Large intestine (tissue), 12 donors: ENCODE data around the gene LPA. TPM values are rescaled to one million over a fixed set of nuclear protein-coding genes. Genes with fewer than 3 reads are reported as not detected.
A peak's percentile ranks its signal among the peaks of the same experiment; 100 is the strongest.
"Not testable (repeated sequence)": the region's sequence is repeated elsewhere in the genome, so short reads cannot be mapped to it uniquely, and the experiment has no call there.

ENCODE experiments used
- DNase-seq, 2 donors: peaks; one replicate each; pipeline versions ENCODE4 v3.0.0 to v3.0.0-alpha.2; 2013
- H3K27ac ChIP-seq: one replicate; pipeline ENCODE4 v1.5.1; 2013; ENCODE audit warnings: low read length
- H3K27me3 ChIP-seq: 2 replicates; pipeline ENCODE4 v1.6.1; 2013; ENCODE audit warnings: low read length; ENCODE audit not compliant: control insufficient read depth, insufficient read depth
- H3K36me3 ChIP-seq: 2 replicates; pipeline ENCODE4 v1.6.1; 2013; ENCODE audit warnings: low read length; ENCODE audit not compliant: control insufficient read depth, insufficient read depth
- H3K4me1 ChIP-seq: one replicate; pipeline ENCODE4 v1.6.1; 2013; ENCODE audit warnings: low read length; ENCODE audit not compliant: control insufficient read depth, insufficient read depth
- H3K4me3 ChIP-seq: one replicate; pipeline ENCODE4 v1.5.1; 2013; ENCODE audit warnings: low read length
- H3K9me3 ChIP-seq: one replicate; pipeline ENCODE4 v1.6.1; 2013; ENCODE audit warnings: mild to moderate bottlenecking, low read depth, low read length, moderate library complexity; ENCODE audit not compliant: control insufficient read depth
- WGBS: methylation state at CpG from one replicate; pipeline ENCODE4 v1.1.5; 2013; ENCODE audit warnings: low lambda C conversion rate; ENCODE audit not compliant: insufficient coverage; 5-methylcytosine and 5-hydroxymethylcytosine counted together
- long read RNA-seq, 11 donors: transcript quantifications; one replicate each; lab custom pipeline, GENCODE V29; 2026
- polyA plus RNA-seq: library from polyadenylated mRNA; unstranded; fragments of 120-200 nt; gene quantifications from one replicate; pipeline ENCODE4 v1.2.1, GENCODE V29; 2013

The LPA gene, protein sequence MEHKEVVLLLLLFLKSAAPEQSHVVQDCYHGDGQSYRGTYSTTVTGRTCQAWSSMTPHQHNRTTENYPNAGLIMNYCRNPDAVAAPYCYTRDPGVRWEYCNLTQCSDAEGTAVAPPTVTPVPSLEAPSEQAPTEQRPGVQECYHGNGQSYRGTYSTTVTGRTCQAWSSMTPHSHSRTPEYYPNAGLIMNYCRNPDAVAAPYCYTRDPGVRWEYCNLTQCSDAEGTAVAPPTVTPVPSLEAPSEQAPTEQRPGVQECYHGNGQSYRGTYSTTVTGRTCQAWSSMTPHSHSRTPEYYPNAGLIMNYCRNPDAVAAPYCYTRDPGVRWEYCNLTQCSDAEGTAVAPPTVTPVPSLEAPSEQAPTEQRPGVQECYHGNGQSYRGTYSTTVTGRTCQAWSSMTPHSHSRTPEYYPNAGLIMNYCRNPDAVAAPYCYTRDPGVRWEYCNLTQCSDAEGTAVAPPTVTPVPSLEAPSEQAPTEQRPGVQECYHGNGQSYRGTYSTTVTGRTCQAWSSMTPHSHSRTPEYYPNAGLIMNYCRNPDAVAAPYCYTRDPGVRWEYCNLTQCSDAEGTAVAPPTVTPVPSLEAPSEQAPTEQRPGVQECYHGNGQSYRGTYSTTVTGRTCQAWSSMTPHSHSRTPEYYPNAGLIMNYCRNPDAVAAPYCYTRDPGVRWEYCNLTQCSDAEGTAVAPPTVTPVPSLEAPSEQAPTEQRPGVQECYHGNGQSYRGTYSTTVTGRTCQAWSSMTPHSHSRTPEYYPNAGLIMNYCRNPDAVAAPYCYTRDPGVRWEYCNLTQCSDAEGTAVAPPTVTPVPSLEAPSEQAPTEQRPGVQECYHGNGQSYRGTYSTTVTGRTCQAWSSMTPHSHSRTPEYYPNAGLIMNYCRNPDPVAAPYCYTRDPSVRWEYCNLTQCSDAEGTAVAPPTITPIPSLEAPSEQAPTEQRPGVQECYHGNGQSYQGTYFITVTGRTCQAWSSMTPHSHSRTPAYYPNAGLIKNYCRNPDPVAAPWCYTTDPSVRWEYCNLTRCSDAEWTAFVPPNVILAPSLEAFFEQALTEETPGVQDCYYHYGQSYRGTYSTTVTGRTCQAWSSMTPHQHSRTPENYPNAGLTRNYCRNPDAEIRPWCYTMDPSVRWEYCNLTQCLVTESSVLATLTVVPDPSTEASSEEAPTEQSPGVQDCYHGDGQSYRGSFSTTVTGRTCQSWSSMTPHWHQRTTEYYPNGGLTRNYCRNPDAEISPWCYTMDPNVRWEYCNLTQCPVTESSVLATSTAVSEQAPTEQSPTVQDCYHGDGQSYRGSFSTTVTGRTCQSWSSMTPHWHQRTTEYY (N-terminal part only)
- polyA plus RNA-seq: 0.06 TPM
- long read RNA-seq, donor 1: 0 reads
- long read RNA-seq, donor 2: 0 reads
- long read RNA-seq, donor 3: 0 reads
- long read RNA-seq, donor 4: 0 reads
- long read RNA-seq, donor 5: 0 reads
- long read RNA-seq, donor 6: 0 reads
- long read RNA-seq, donor 7, partial matches to known transcripts: 13 of 13 reads
- long read RNA-seq, donor 7, other reads (novel, unspliced or antisense): 0 of 13 reads
- long read RNA-seq, donor 8: 0 reads
- long read RNA-seq, donor 9: 0 reads
- long read RNA-seq, donor 10: 0 reads
- long read RNA-seq, donor 11: 0 reads

DNA sequence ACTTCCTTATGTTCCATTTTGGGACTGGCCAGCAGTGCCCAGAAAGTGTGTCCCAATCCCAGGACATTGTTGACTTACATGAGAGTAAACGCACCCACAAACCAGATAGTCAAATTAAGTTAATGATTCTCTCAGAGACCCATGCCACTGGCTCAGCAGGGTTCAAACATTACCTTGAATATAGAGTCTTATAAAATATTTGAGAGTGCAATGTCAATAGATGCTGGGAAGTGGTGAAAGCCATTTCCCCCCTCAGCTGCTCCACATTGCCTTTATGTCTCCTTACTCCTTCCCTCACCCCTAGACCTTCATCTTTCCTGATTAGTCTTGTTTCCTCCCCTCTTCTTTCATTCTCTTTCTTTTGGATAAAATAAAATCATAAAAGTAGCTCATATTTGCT lies at the start of gene LPA:
TSS of gene LPA (minus strand) at position 78 of the 400 bp plus-strand sequence. CDS start at position 17, 61 bp downstream.
- no CpG with 5 or more reads among the region's 1 CpG for WGBS
- H3K36me3 ChIP-seq, H3K9me3 ChIP-seq, DNase-seq, H3K4me1 ChIP-seq, H3K27ac ChIP-seq, H3K27me3 ChIP-seq, H3K4me3 ChIP-seq: not testable (repeated sequence)

DNA sequence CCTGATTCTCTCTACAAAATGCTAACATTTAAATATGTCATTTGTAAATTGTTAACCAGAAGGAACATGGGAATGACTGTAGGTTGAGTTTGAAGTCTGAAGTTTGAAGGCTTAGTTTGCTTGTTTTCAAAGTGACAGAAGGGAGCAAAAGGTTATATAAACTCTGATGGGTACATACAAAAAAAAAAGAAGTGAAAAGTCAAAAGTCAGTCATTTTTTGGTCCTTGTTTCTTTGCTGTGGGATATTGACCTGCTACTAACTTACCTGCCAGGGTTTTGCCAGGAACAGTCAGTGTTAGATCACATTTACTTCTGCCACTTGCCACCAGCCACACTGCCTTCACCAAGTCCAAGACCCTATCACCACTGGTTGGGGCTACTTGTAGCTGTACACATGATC lies 44.9 kb upstream of the LPA start:
- H3K9me3 ChIP-seq, H3K36me3 ChIP-seq, H3K4me3 ChIP-seq, H3K27me3 ChIP-seq: not testable (repeated sequence)
- peak overlapping the region; percentile 37 for H3K27ac ChIP-seq
- peaks cover 22% of the 10 kb centered on the region for H3K4me1 ChIP-seq
- peak in 1 of 2 donors; percentile 19 for DNase-seq

DNA sequence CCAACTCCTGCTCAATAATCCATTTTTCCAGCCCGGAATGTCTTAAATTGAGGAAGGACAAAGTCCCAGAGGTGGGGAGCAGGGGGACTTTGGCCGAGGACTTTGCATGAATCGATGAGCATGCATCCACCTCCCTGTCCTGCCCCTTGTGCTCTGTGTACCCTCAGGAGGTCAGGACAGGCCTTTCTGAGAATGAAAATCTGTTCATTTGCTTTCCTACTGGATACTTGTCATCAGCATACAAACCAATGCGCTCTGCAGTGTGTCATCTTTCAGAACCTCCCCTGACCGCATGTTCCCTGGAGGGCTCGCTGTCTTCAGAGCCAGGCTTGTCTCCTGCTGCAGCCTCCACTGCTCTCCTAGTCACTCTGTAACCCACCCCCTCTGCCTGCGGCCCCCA lies 40.6 kb upstream of the LPA start:
- not testable (repeated sequence) for H3K27me3 ChIP-seq, H3K4me3 ChIP-seq, H3K9me3 ChIP-seq, H3K36me3 ChIP-seq
- Histone ChIP-seq H3K4me1 (peaks cover 24% of the 10 kb centered on the region), H3K27ac (peak overlapping the region; percentile 88)
- peak; percentile 63 to 86 for DNase-seq
- no CpG with 5 or more reads among the region's 7 CpGs for WGBS

DNA sequence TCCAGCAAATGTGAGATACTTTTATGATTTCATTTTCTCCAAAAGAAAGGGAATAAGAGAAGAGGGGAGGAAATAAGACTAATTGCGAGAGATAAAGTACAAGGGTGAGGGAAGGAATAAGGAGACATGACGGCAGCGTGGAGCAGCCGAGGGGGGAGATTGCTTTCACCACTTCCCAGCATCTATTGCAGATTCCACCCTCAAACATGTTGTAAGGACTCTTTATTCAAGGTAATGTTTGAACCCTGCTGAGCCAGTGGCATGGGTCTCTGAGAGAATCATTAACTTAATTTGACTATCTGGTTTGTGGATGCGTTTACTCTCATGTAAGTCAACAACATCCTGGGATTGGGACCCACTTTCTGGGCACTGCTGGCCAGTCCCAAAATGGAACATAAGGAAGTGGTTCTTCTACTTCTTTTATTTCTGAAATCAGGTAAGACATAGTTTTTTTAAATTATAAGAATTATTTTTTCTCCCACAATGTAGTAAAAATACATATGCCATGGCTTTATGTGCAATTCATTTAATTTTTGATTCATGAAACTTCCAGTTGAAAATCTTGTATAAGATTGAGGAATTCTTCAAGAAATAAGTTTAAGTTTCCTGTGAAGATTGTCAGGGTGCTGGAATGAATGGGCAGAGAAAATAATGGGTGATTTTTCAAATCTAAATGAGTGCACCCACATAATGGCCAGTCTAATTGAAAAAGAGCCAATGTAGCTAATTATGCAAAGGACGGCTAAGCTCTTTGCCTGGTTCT lies 38.0 kb upstream of the LPA start, which contains the start of gene PLG:
TSS of gene PLG (plus strand) at position 327 of the 763 bp plus-strand sequence. CDS start at position 388, 61 bp downstream.
- not testable (repeated sequence) for H3K27ac ChIP-seq, H3K27me3 ChIP-seq, H3K36me3 ChIP-seq, DNase-seq, H3K9me3 ChIP-seq, H3K4me3 ChIP-seq
- H3K4me1 ChIP-seq: peaks cover 28% of the 10 kb centered on the region
- no CpG with 5 or more reads among the region's 6 CpGs for WGBS

DNA sequence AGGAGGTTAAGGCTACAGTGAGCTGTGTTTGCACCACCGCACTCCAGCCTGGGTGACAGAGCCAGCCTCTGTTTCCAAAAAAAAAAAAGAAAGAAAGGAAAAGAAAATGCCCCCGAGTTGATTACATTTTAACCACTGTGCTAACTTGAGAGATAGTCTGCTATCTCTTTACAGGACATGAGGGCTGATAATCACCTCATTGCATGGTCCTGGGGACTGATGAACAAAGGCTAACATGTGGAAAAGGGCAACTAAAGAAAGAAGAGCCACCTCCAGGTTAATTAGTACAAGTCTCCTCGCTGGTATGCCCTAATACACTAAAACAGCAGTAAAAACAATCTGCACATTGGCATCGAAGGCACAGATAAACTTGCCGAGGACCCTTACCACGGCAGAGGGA lies 33.8 kb upstream of the LPA start:
- H3K27me3 ChIP-seq: no peaks in the 10 kb centered on the region
- H3K36me3 ChIP-seq: no peaks in the 10 kb centered on the region
- peak in 1 of 2 donors; percentile 63 for DNase-seq
- WGBS: no CpG with 5 or more reads among the region's 6 CpGs
- no peaks in the 10 kb centered on the region for H3K9me3 ChIP-seq
- H3K27ac ChIP-seq: peak overlapping the region; percentile 51
- H3K4me1 ChIP-seq: peaks cover 26% of the 10 kb centered on the region
- H3K4me3 ChIP-seq: no peak overlapping the region

DNA sequence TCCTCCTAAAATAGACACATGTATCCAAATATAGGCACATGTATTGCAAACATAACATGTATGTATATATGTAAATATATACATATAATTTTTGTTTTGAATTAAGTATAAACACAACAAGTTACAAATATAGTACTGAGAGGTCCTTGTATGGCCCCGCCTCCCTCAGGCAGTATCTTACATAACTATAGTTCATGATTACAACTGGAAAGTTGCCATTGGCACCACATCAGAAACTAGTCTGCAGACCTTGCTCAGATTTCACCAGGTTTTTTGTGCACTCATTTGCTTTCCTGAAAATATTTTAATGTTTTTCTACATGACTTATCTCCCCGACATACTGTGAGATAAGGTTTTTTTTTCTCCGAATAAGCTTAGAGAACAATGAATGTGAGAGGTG lies 32.8 kb upstream of the LPA start:
- not testable (repeated sequence) for H3K27me3 ChIP-seq, H3K36me3 ChIP-seq, H3K4me3 ChIP-seq, H3K9me3 ChIP-seq
- peak in 1 of 2 donors; percentile 32 for DNase-seq
- WGBS: 40% methylated on average over 2 of the region's 3 CpGs
- Histone ChIP-seq H3K27ac (peak overlapping the region; percentile 2), H3K4me1 (peaks cover 25% of the 10 kb centered on the region)

DNA sequence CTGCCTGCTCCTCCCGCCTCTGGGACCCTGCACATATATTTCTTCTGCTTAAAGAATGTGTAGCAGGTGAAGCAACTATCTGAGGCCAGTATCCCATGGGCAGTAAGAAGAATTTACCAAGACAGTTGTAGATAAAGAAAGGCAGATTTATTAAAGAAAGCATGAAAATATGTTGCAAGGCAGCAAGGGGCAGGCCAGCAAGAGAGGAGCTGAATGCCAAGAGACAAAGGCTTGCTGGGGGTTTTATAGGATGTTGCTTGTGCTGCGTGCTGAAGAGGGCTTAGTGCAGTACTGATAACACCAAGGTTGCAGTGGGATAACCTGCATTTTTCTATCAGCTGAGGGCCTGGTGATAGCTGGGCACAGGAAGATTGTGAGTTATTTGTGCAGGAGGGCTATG lies 31.5 kb upstream of the LPA start:
- H3K4me1 ChIP-seq: peaks cover 21% of the 10 kb centered on the region
- not testable (repeated sequence) for H3K4me3 ChIP-seq, H3K9me3 ChIP-seq, H3K27ac ChIP-seq, H3K27me3 ChIP-seq, H3K36me3 ChIP-seq
- peak in 1 of 2 donors; percentile 20 for DNase-seq
- no CpG with 5 or more reads among the region's 2 CpGs for WGBS

DNA sequence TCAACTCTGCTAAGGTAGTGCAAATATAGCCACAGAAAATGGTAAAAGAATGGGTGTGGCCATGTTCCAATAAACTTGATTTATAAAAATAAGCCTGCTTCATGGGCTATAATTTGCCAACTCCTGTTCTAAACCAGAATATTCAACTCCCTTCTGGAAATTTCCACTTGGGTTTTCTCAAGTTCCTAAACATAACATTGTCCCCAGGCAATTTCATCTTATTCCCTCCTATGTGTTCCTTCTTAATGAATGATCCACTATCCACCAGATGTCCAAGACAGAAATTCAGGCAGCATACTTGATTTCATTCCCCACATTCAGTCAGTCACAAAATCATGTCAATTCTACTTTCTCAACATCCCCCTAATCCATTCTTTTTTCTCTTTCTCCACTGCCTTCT lies 30.9 kb upstream of the LPA start:
- not testable (repeated sequence) for DNase-seq, H3K4me3 ChIP-seq, H3K36me3 ChIP-seq, H3K9me3 ChIP-seq, H3K27me3 ChIP-seq, H3K27ac ChIP-seq
- peaks cover 21% of the 10 kb centered on the region for H3K4me1 ChIP-seq

DNA sequence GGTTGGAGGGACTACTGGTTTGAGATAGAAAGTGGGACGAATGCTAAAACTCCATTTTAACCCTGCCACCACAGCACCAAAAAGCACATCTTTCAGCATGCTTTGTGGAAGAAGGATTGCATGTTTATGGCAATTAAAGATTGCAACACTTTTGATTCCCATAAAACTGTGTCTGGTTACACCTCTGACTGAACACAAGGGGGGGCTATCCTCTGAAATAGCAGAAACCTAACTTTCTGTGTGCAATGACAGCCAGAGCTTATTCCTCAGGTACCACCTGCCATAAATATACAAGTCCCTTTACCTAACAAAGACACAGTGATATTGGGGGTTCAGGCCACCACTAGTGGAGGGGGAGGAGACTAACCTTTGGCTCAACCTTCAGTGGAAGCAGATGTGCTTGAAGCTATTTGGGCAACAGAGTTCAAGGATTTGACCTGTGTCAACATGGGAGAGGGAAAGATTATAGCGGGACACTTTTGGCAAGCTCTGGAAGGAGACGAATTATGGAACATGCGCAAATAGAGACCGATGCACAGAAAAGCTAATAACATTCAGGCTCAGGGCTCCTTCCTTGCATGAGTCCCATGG lies 28.4 kb upstream of the LPA start:
- Histone ChIP-seq H3K4me1 (peaks cover 12% of the 10 kb centered on the region), H3K36me3 (no peaks in the 10 kb centered on the region), H3K27ac (no peak overlapping the region), H3K9me3 (no peaks in the 10 kb centered on the region), H3K27me3 (no peaks in the 10 kb centered on the region), H3K4me3 (no peak overlapping the region)
- no CpG with 5 or more reads among the region's 5 CpGs for WGBS
- DNase-seq: peak in 1 of 2 donors; percentile 37
